Posterior vena cava (tissue), 2 donors: ENCODE measurements around the gene RILP. TPM values are rescaled to one million over a fixed set of nuclear protein-coding genes. Genes with fewer than 3 reads are reported as not detected.

Source experiments
- DNase-seq: peaks from one replicate; pipeline ENCODE4 v3.0.0-alpha.2; 2020; ENCODE audit warnings: low spot score
- intact Hi-C, 2 donors: fragments of 100-400 bp; cut with DNase I; formaldehyde crosslinking; loops; one replicate each; pipeline versions ENCODE4 v1.14.1 to v1.14.2; 2022 to 2023
- total RNA-seq, 2 donors: library from RNA; stranded (reverse); fragmentation: NEBNext Ultra II Directional; extraction: Animal tissue kit (Norgen Biotek cat#: 25700); gene quantifications; one replicate each; pipeline ENCODE4 v1.2.1, GENCODE V29; 2021
- donor health status: DM: yes; HTN: yes; CAD: no.
- donor health status: DM: yes; HTN: yes; CAD: no.

RILP gene
- total RNA-seq, 2 donors from 2014 or later: 10.3 to 13.0 TPM

GRCh38 chr17:1617620-1618174 is 32.0 kb downstream of the RILP start:
- no peak for DNase-seq

GRCh38 chr17:1616101-1616500 is 33.6 kb downstream of the RILP start:
- DNase-seq: no peak
- intact Hi-C loops: no loop called here

More at GRCh38 chr17:1617620-1618174, 32.0 kb downstream of the RILP start:
- intact Hi-C loops: no loop called here

- no peak for DNase-seq
- intact Hi-C loops: no loop called here
Measured at GRCh38 chr17:1612400-1612799, 37.3 kb downstream of the RILP start.

GRCh38 chr17:1611715-1612114 is 38.0 kb downstream of the RILP start:
- intact Hi-C loops: no loop called here
- no peak for DNase-seq

- DNase-seq: no peak
- intact Hi-C loops: no loop called here
Measured at GRCh38 chr17:1608676-1609075, 41.0 kb downstream of the RILP start.

- no peak for DNase-seq
- intact Hi-C loops: no loop called here
Measured at GRCh38 chr17:1607971-1608320, 41.7 kb downstream of the RILP start.

GRCh38 chr17:1606352-1606985 is 43.2 kb downstream of the RILP start:
- no peak for DNase-seq
- intact Hi-C loops: no loop called here

GRCh38 chr17:1605681-1606351 is 43.9 kb downstream of the RILP start:
- intact Hi-C loops: no loop called here
- DNase-seq: no peak

GRCh38 chr17:1604831-1605528 is 44.7 kb downstream of the RILP start:
- intact Hi-C loops: no loop called here
- DNase-seq: no peak

- DNase-seq: no peak
- intact Hi-C loops: no loop called here
Measured at GRCh38 chr17:1601571-1601970, 48.1 kb downstream of the RILP start.

GRCh38 chr17:1598399-1599095 is 51.1 kb downstream of the RILP start:
- intact Hi-C loops: no loop called here
- DNase-seq: no peak

GRCh38 chr17:1597861-1598342 is 51.8 kb downstream of the RILP start:
- intact Hi-C loops: no loop called here
- no peak for DNase-seq

Other genes with a start within 250 kb of the RILP start
- gene YWHAE, start 249.6 kb downstream of the RILP start, total RNA-seq: 100 to 1,000 TPM; 274 to 306 TPM
- 10 to 100 TPM; 56.6 to 58.0 TPM for gene CRK, start 193.6 kb downstream of the RILP start, total RNA-seq
- gene MYO1C, start 157.2 kb downstream of the RILP start, total RNA-seq: 100 to 1,000 TPM; 270 to 381 TPM
- 10 to 100 TPM; 23.5 to 25.2 TPM for gene INPP5K, start 133.3 kb downstream of the RILP start, total RNA-seq
- 10 to 100 TPM; 68.4 to 90.3 TPM for gene PITPNA, start 87.1 kb downstream of the RILP start, total RNA-seq
- gene SLC43A2, start 21.0 kb downstream of the RILP start, total RNA-seq: 10 to 100 TPM in 1 of 2 donors, 1 to 10 TPM in 1; 9.5 to 16.9 TPM
- 10 to 100 TPM; 13.0 to 13.9 TPM for gene SCARF1, start 4.1 kb downstream of the RILP start, total RNA-seq
- gene PRPF8, start 35.0 kb upstream of the RILP start, total RNA-seq: 100 to 1,000 TPM; 173 to 190 TPM
- 1 to 10 TPM; 7.6 to 8.2 TPM for gene TLCD2, start 60.5 kb upstream of the RILP start, total RNA-seq
- gene WDR81, start 74.8 kb upstream of the RILP start, total RNA-seq: 10 to 100 TPM; 26.3 to 30.8 TPM
- gene SERPINF2, start 93.0 kb upstream of the RILP start, total RNA-seq: 10 to 100 TPM; 40.7 to 41.7 TPM
- 1,000 to 10,000 TPM in 1 of 2 donors, 100 to 1,000 TPM in 1; 710 to 1,223 TPM for gene SERPINF1, start 112.2 kb upstream of the RILP start, total RNA-seq
- 10 to 100 TPM; 16.8 to 19.7 TPM for gene SMYD4, start 180.0 kb upstream of the RILP start, total RNA-seq
- gene RPA1, start 180.1 kb upstream of the RILP start, total RNA-seq: 10 to 100 TPM; 77.3 to 86.2 TPM